ENCODE data around the gene LRRC4C. TPM values are rescaled to one million over a fixed set of nuclear protein-coding genes. Genes with fewer than 3 reads are reported as not detected.

LRRC4C gene
- total RNA-seq, 6 experiments from 2014 or later: not detected

DNA sequence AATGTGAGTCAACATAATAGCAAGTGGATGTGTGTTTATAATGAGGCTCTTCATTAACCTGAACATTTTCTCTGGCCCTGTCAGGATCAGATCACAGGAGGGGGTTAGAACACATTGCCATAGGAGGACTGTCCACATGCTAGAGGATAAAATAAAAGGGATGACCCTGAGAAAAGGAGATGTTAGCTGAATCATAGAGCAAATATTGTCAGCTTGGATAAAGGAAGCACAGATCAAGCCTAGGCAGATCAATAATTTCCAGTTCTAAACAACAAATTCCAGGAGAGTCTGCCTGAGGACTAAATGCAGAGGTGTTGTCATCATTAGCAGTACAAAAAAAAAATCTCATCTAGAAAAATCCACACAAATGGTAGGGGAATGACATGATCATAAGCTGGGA is 337.9 kb downstream of the LRRC4C start:
- Mint-ChIP-seq H3K27me3 (ENCODE audit: insufficient read depth) (no peaks in the 10 kb centered on the region), H3K36me3 (ENCODE audit: low read depth) (no peaks in the 10 kb centered on the region; the same call in 1 of the 2 replicates), H3K4me1 (ENCODE audit: low read depth) (no peaks in the 10 kb centered on the region), H3K9me3 (peaks cover 26% of the 10 kb centered on the region), H3K4me3 (no peak overlapping the region), H3K27ac (no peak overlapping the region)
- no peak for DNase-seq
- TF ChIP-seq, protein P1, sequence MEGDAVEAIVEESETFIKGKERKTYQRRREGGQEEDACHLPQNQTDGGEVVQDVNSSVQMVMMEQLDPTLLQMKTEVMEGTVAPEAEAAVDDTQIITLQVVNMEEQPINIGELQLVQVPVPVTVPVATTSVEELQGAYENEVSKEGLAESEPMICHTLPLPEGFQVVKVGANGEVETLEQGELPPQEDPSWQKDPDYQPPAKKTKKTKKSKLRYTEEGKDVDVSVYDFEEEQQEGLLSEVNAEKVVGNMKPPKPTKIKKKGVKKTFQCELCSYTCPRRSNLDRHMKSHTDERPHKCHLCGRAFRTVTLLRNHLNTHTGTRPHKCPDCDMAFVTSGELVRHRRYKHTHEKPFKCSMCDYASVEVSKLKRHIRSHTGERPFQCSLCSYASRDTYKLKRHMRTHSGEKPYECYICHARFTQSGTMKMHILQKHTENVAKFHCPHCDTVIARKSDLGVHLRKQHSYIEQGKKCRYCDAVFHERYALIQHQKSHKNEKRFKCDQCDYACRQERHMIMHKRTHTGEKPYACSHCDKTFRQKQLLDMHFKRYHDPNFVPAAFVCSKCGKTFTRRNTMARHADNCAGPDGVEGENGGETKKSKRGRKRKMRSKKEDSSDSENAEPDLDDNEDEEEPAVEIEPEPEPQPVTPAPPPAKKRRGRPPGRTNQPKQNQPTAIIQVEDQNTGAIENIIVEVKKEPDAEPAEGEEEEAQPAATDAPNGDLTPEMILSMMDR (IDR thresholded peaks at IDR 0.05): no peak

DNA sequence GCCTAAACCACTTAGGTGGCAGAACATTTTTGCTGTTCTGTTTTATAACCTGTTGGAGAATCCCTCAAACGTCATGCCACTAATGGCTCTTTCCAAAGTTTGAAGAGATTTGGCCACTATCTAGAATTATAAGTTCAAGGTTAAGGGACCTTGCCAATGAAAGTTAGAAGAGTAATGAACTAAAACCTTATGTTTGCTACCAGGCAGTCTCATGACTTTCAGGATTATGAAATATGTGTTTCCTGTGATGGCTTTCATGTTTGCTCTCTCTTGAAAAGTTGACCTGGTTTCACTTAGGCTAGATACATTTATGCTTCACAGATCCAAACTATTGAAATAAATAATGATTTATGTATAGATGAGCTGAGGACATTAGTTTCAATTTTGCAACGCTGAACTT is 340.0 kb downstream of the LRRC4C start:
- Mint-ChIP-seq H3K9me3 (peaks cover 26% of the 10 kb centered on the region), H3K27me3 (ENCODE audit: insufficient read depth) (0 out of 2 replicates have a peak, but pooled peaks cover 3% of the 10 kb centered on the region), H3K4me1 (ENCODE audit: low read depth) (no peaks in the 10 kb centered on the region)

DNA sequence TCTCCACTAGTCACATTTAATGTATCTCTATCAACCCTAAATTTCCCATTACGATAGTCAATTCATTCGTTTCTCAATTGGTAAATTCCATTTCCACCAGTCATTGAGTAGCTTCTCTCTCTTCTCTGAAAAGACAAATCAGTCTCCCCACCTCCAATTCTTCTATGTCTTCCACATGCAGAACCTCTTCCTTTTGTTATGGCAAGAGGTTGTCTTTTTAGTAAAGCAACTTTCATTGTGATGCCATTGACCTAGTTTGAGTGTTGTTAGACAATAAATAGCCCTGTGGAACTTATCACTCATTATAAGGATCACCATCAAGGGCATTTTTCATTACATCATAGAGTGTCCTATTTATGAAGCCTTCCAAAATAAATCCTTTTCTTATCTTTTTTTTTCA is 340.9 kb downstream of the LRRC4C start:
- Mint-ChIP-seq H3K27ac (no peak overlapping the region), H3K27me3 (ENCODE audit: insufficient read depth) (0 out of 2 replicates have a peak, but pooled peaks cover 3% of the 10 kb centered on the region), H3K4me3 (no peak overlapping the region), H3K36me3 (ENCODE audit: low read depth) (no peaks in the 10 kb centered on the region; the same call in 1 of the 2 replicates), H3K4me1 (ENCODE audit: low read depth) (no peaks in the 10 kb centered on the region), H3K9me3 (peaks cover 21% of the 10 kb centered on the region)
- TF ChIP-seq, protein P1 (IDR thresholded peaks at IDR 0.05): no peak
- DNase-seq: no peak

More for the DNA sequence above, 340.0 kb downstream of the LRRC4C start:
- Mint-ChIP-seq H3K27ac (no peak overlapping the region), H3K4me3 (no peak overlapping the region), H3K36me3 (ENCODE audit: low read depth) (no peaks in the 10 kb centered on the region; the same call in 1 of the 2 replicates)
- TF ChIP-seq, protein P1 (IDR thresholded peaks at IDR 0.05): no peak
- DNase-seq: no peak

DNA sequence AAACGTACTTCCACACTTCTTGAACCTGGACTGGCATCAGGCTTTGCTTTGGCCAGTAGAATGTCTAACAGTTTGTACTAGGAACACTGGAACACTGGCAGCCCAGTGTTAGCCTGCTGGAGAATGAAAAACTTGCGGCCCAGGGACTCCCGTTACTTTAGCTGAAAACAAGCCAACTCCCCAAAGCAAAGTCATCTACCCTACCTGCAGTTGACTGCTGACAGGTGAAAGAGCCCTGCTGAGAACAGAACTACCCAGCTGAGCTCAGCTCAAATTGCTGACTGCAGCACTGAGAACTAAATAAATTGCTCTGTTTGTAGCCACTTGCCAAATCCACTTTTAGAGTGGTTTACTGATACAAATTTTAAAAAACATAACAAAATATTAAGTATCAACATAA is 342.5 kb downstream of the LRRC4C start:
- Mint-ChIP-seq H3K27me3 (ENCODE audit: insufficient read depth) (0 out of 2 replicates have a peak, but pooled peaks cover 3% of the 10 kb centered on the region), H3K27ac (no peak overlapping the region), H3K36me3 (ENCODE audit: low read depth) (no peaks in the 10 kb centered on the region), H3K9me3 (peaks cover 22% of the 10 kb centered on the region; the same call in 1 of the 2 replicates), H3K4me3 (no peak overlapping the region), H3K4me1 (ENCODE audit: low read depth) (no peaks in the 10 kb centered on the region)
- DNase-seq: no peak
- TF ChIP-seq, protein P1 (IDR thresholded peaks at IDR 0.05): no peak

DNA sequence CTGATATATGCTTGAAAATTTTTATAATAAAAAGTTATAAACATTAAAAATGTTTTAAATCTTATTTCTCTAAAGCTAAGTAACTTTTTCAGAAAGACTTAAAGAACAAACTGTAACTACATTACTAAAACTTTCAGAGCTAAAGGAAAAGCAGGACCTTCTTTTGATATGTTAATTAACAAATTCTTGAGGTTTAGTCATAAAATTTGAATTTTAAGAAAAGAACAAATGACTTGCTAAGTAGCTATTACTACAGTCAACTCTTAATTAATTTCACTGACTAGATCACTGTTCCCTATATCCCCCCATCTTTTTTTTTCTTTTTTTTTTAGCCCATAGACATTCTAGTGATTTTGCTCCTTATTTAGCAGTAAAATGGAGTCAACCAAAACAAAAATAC is 344.4 kb downstream of the LRRC4C start:
- H3K4me3 Mint-ChIP-seq: no peak overlapping the region
- peaks cover 12% of the 10 kb centered on the region; the same call in 1 of the 2 replicates for H3K9me3 Mint-ChIP-seq
- DNase-seq: no peak
- no peaks in the 10 kb centered on the region for H3K4me1 Mint-ChIP-seq (ENCODE audit: low read depth)
- TF ChIP-seq, protein P1 (IDR thresholded peaks at IDR 0.05): no peak
- no peaks in the 10 kb centered on the region for H3K36me3 Mint-ChIP-seq (ENCODE audit: low read depth)
- 0 out of 2 replicates have a peak, but pooled peaks cover 3% of the 10 kb centered on the region for H3K27me3 Mint-ChIP-seq (ENCODE audit: insufficient read depth)
- no peak overlapping the region for H3K27ac Mint-ChIP-seq
